Bone marrow (tissue), 2 donors: ENCODE results near the gene MRAP.

Experiments
- DNase-seq, 2 donors: peaks; one replicate each; lab custom pipeline; 2025; lab: John Stamatoyannopoulos, UW

MRAP gene

GRCh38 chr21:32322676-32323075, 24.0 kb downstream of the MRAP start:
- no peak for DNase-seq

- DNase-seq, result no peak
Measured at GRCh38 chr21:32325706-32326105, 27.1 kb downstream of the MRAP start.

- DNase-seq, result no peak
Measured at GRCh38 chr21:32328595-32328994, 29.9 kb downstream of the MRAP start.

- DNase-seq, result no peak
Measured at GRCh38 chr21:32329331-32329730, 30.7 kb downstream of the MRAP start.

GRCh38 chr21:32329776-32330175, 31.1 kb downstream of the MRAP start:
- DNase-seq, result no peak

GRCh38 chr21:32330784-32331311, 32.2 kb downstream of the MRAP start:
- DNase-seq, result no peak

- DNase-seq, result no peak
Measured at GRCh38 chr21:32331444-32332305, 33.0 kb downstream of the MRAP start.

- no peak for DNase-seq
Measured at GRCh38 chr21:32332463-32332951, 33.9 kb downstream of the MRAP start.

GRCh38 chr21:32333953-32334673, 35.5 kb downstream of the MRAP start:
- DNase-seq, result no peak

GRCh38 chr21:32334980-32335531, 36.4 kb downstream of the MRAP start:
- DNase-seq, result no peak

- no peak for DNase-seq
Measured at GRCh38 chr21:32335601-32336575, 37.2 kb downstream of the MRAP start.

- no peak for DNase-seq
Measured at GRCh38 chr21:32336711-32337110, 38.1 kb downstream of the MRAP start.

GRCh38 chr21:32337206-32337605, 38.6 kb downstream of the MRAP start:
- no peak for DNase-seq

GRCh38 chr21:32338209-32338921, 39.7 kb downstream of the MRAP start:
- DNase-seq, result no peak

GRCh38 chr21:32340863-32341848, 42.5 kb downstream of the MRAP start:
- DNase-seq, result no peak

GRCh38 chr21:32346951-32347350, 48.3 kb downstream of the MRAP start:
- no peak for DNase-seq

GRCh38 chr21:32347351-32347750, 48.7 kb downstream of the MRAP start:
- DNase-seq, result no peak

GRCh38 chr21:32347977-32348376, 49.3 kb downstream of the MRAP start:
- DNase-seq, result no peak

GRCh38 chr21:32348604-32349332, 50.1 kb downstream of the MRAP start:
- DNase-seq, result no peak
